VCaP (cell line): ENCODE data around the gene CYSLTR2.

Experiments used
- H3K27ac ChIP-seq: fragments of 450-650 bp; 2 replicates; pipeline ENCODE4 v1.5.1; 2017
- CTCF ChIP-seq: fragments of 450-650 bp; conservative IDR thresholded peaks from 2 replicates; pipeline ENCODE4 v1.5.1; 2017; ENCODE audit warnings: mild to moderate bottlenecking, moderate library complexity

The CYSLTR2 gene

GRCh38 chr13:48737689-48738088 lies 84.0 kb downstream of the CYSLTR2 start:
- TF ChIP-seq CTCF: no peak

GRCh38 chr13:48738311-48738710 lies 84.6 kb downstream of the CYSLTR2 start:
- H3K27ac ChIP-seq: no peak overlapping the region
- no peak for TF ChIP-seq CTCF

More at GRCh38 chr13:48737689-48738088, 84.0 kb downstream of the CYSLTR2 start:
- no peak overlapping the region for H3K27ac ChIP-seq

- no peak overlapping the region for H3K27ac ChIP-seq
- no peak for TF ChIP-seq CTCF
These were observed 85.7 kb downstream of the CYSLTR2 start for GRCh38 chr13:48739386-48739964.

GRCh38 chr13:48741377-48741776 lies 87.6 kb downstream of the CYSLTR2 start:
- no peak for TF ChIP-seq CTCF
- H3K27ac ChIP-seq: no peak overlapping the region

- no peak for TF ChIP-seq CTCF
- no peak overlapping the region for H3K27ac ChIP-seq
These were observed 93.1 kb downstream of the CYSLTR2 start for GRCh38 chr13:48746821-48747220.

- TF ChIP-seq CTCF: no peak
- H3K27ac ChIP-seq: no peak overlapping the region
These were observed 95.0 kb downstream of the CYSLTR2 start for GRCh38 chr13:48748681-48749080.

GRCh38 chr13:48749144-48749543 lies 95.4 kb downstream of the CYSLTR2 start:
- no peak for TF ChIP-seq CTCF
- no peak overlapping the region for H3K27ac ChIP-seq
